IMR-90 (cell line): Measurements from ENCODE around the gene LYRM2. TPM values are rescaled to one million over a fixed set of nuclear protein-coding genes. Genes with fewer than 3 reads are reported as not detected.

Experiments used
- ATAC-seq: fragments of 200-7000 bp; cut with Tn5 transposase; 2 replicates; pipeline ENCODE4 v1.9.1; 2020; ENCODE audit warnings: low read depth, mild to moderate bottlenecking, moderate library complexity
- BruUV-seq: library from RNA; stranded (reverse); fragments of 400-500 nt; replicated peaks from 2 replicates; lab custom pipeline; 2021; lab: Mats Ljungman, UMichigan
- CTCF ChIA-PET: fragments of 300-600 bp; formaldehyde crosslinking; extraction: SDS; loops from one replicate; lab custom pipeline; 2021; ENCODE audit warnings: antibody characterized with exemption; lab: Yijun Ruan, JAX
- POLR2A ChIA-PET: fragments of 300-600 bp; sonication (Branson Sonifier 250); formaldehyde crosslinking; loops from one replicate; lab custom pipeline; 2022; ENCODE audit warnings: antibody characterized with exemption; ENCODE audit not compliant: unreplicated experiment; lab: Charles Lee
- DNase-seq: peaks from one replicate; pipeline ENCODE4 v3.0.0; 2013
- H2AFZ ChIP-seq: replicated peaks from 2 replicates; pipeline ENCODE3; 2013; ENCODE audit warnings: low read length, mild to moderate bottlenecking; ENCODE audit not compliant: poor library complexity
- H2AK5ac ChIP-seq: 2 replicates; pipeline ENCODE4 v1.6.1; 2013; ENCODE audit warnings: low read depth, low read length, inconsistent platforms
- H2AK9ac ChIP-seq: replicated peaks from 2 replicates; pipeline ENCODE3; 2013; ENCODE audit warnings: mild to moderate bottlenecking, low read depth, low read length, moderate library complexity; ENCODE audit not compliant: poor library complexity
- H2BK120ac ChIP-seq: 2 replicates; pipeline ENCODE4 v1.6.1; 2013; ENCODE audit warnings: low read depth, low read length, inconsistent platforms
- H2BK15ac ChIP-seq: 3 replicates; pipeline ENCODE4 v1.6.1; 2013; ENCODE audit warnings: low read depth, low read length, inconsistent platforms
- H2BK20ac ChIP-seq: 2 replicates; pipeline ENCODE4 v1.6.1; 2013; ENCODE audit warnings: low read depth, mild to moderate bottlenecking, inconsistent platforms, low read length, moderate library complexity
- H2BK5ac ChIP-seq: 2 replicates; pipeline ENCODE4 v1.6.1; 2013; ENCODE audit warnings: mild to moderate bottlenecking, low read depth, low read length, inconsistent platforms; ENCODE audit not compliant: poor library complexity, severe bottlenecking
- H3K14ac ChIP-seq: replicated peaks from 2 replicates; pipeline ENCODE4 v1.6.1; 2013; ENCODE audit warnings: low read depth, low read length, inconsistent platforms
- H3K18ac ChIP-seq: 2 replicates; pipeline ENCODE4 v1.6.1; 2013; ENCODE audit warnings: low read depth, low read length, control low read depth
- H3K23ac ChIP-seq: 2 replicates; pipeline ENCODE4 v1.6.1; 2013; ENCODE audit warnings: low read depth, low read length, inconsistent platforms
- H3K27ac ChIP-seq: 2 replicates; pipeline ENCODE4 v1.5.1; 2013; ENCODE audit warnings: mild to moderate bottlenecking, control low read depth, low read length; ENCODE audit not compliant: insufficient read depth
- H3K27me3 ChIP-seq: 2 replicates; pipeline ENCODE4 v1.6.1; 2013; ENCODE audit warnings: low read length; ENCODE audit not compliant: control insufficient read depth, insufficient read depth
- H3K36me3 ChIP-seq: 2 replicates; pipeline ENCODE4 v1.6.1; 2013; ENCODE audit warnings: low read length, mixed read lengths; ENCODE audit not compliant: control insufficient read depth, insufficient read depth
- H3K4ac ChIP-seq: 2 replicates; pipeline ENCODE4 v1.6.1; 2013; ENCODE audit warnings: low read depth, low read length, inconsistent platforms
- H3K4me1 ChIP-seq: 2 replicates; pipeline ENCODE4 v1.6.1; 2013; ENCODE audit warnings: low read length, mixed read lengths; ENCODE audit not compliant: control insufficient read depth, insufficient read depth
- H3K4me2 ChIP-seq: 2 replicates; pipeline ENCODE4 v1.6.1; 2013; ENCODE audit warnings: low read depth, mild to moderate bottlenecking, control low read depth, low read length, moderate library complexity
- H3K4me3 ChIP-seq: 2 replicates; pipeline ENCODE4 v1.5.1; 2013; ENCODE audit warnings: low read depth, mild to moderate bottlenecking, control low read depth, low read length, moderate library complexity; ENCODE audit not compliant: insufficient read depth
- H3K56ac ChIP-seq: 2 replicates; pipeline ENCODE4 v1.6.1; 2013; ENCODE audit warnings: low read length, inconsistent platforms; ENCODE audit not compliant: insufficient read depth; ENCODE audit errors: extremely low read depth
- H3K79me1 ChIP-seq, 2 experiments: 2 replicates each; pipeline ENCODE4 v1.6.1; 2013; ENCODE audit warnings: low read length in 2 of 2, inconsistent platforms in 1 of 2, low read depth in 1 of 2
- H3K9ac ChIP-seq: 2 replicates; pipeline ENCODE4 v1.6.1; 2013; ENCODE audit warnings: low read depth, low read length, control low read depth
- H3K9me1 ChIP-seq: 2 replicates; pipeline ENCODE4 v1.6.1; 2013; ENCODE audit warnings: low read length, inconsistent platforms; ENCODE audit not compliant: insufficient read depth
- H3K9me3 ChIP-seq: 2 replicates; pipeline ENCODE4 v1.6.1; 2013; ENCODE audit warnings: low read length; ENCODE audit not compliant: control insufficient read depth, insufficient read depth
- H4K20me1 ChIP-seq: 2 replicates; pipeline ENCODE4 v1.6.1; 2013; ENCODE audit warnings: low read length, inconsistent platforms; ENCODE audit not compliant: insufficient read depth
- H4K5ac ChIP-seq: 2 replicates; pipeline ENCODE4 v1.6.1; 2013; ENCODE audit warnings: mild to moderate bottlenecking, low read depth, low read length, control low read depth
- H4K8ac ChIP-seq, 2 experiments: 2 replicates each; pipeline ENCODE4 v1.6.1; 2013; ENCODE audit warnings: low read depth in 2 of 2, low read length in 2 of 2, control low read depth in 1 of 2, inconsistent platforms in 1 of 2
- H4K91ac ChIP-seq: 2 replicates; pipeline ENCODE4 v1.6.1; 2013; ENCODE audit warnings: low read depth, low read length, inconsistent platforms; ENCODE audit not compliant: insufficient read depth
- BHLHE40 ChIP-seq: fragments of 150-350 bp; IDR thresholded peaks from 2 replicates; pipeline ENCODE4 v1.6.1; 2016; ENCODE audit warnings: mild to moderate bottlenecking, low read depth, low read length
- CEBPB ChIP-seq: IDR thresholded peaks from 2 replicates; pipeline ENCODE4 v1.6.1; 2012; ENCODE audit warnings: low read depth, low read length, improper control_type of control experiment
- CHD1 ChIP-seq: IDR thresholded peaks from 2 replicates; pipeline ENCODE4 v1.6.1; 2012; ENCODE audit warnings: low read depth, low read length, improper control_type of control experiment
- CTCF ChIP-seq: conservative IDR thresholded peaks from 2 replicates; pipeline ENCODE4 v1.5.1; 2012; ENCODE audit warnings: mild to moderate bottlenecking, low read depth, low read length, improper control_type of control experiment
- ELK1 ChIP-seq: fragments of 150-350 bp; IDR thresholded peaks from 2 replicates; pipeline ENCODE4 v1.6.1; 2016; ENCODE audit warnings: low read depth, mild to moderate bottlenecking, low read length, moderate library complexity, borderline replicate concordance
- FOS ChIP-seq: fragments of 150-350 bp; IDR thresholded peaks from 2 replicates; pipeline ENCODE4 v1.6.1; 2016; ENCODE audit warnings: low read depth, low read length
- MAFK ChIP-seq: IDR thresholded peaks from 2 replicates; pipeline ENCODE4 v1.6.1; 2012; ENCODE audit warnings: low read depth, low read length, improper control_type of control experiment
- MAZ ChIP-seq: IDR thresholded peaks from 2 replicates; pipeline ENCODE4 v1.6.1; 2012; ENCODE audit warnings: low read depth, mild to moderate bottlenecking, low read length, improper control_type of control experiment, moderate library complexity, borderline replicate concordance
- MXI1 ChIP-seq: IDR thresholded peaks from 2 replicates; pipeline ENCODE4 v1.6.1; 2012; ENCODE audit warnings: low read depth, mild to moderate bottlenecking, low read length, moderate library complexity, borderline replicate concordance
- NFE2L2 ChIP-seq: fragments of 150-350 bp; IDR thresholded peaks from 2 replicates; pipeline ENCODE4 v1.6.1; 2016; ENCODE audit warnings: low read depth, mild to moderate bottlenecking, low read length
- POLR2A ChIP-seq: IDR thresholded peaks from 2 replicates; pipeline ENCODE4 v1.6.1; 2012; ENCODE audit warnings: mild to moderate bottlenecking, low read depth, low read length
- RAD21 ChIP-seq: IDR thresholded peaks from 2 replicates; pipeline ENCODE4 v1.6.1; 2012; ENCODE audit warnings: low read length, improper control_type of control experiment
- RCOR1 ChIP-seq: IDR thresholded peaks from 2 replicates; pipeline ENCODE4 v1.6.1; 2012; ENCODE audit warnings: mild to moderate bottlenecking, low read length, improper control_type of control experiment; ENCODE audit not compliant: insufficient replicate concordance
- RFX5 ChIP-seq: IDR thresholded peaks from 2 replicates; pipeline ENCODE4 v1.8.0; 2012; ENCODE audit warnings: low read depth, mild to moderate bottlenecking, low read length, moderate library complexity
- SMC3 ChIP-seq: fragments of 150-350 bp; IDR thresholded peaks from 2 replicates; pipeline ENCODE4 v1.6.1; 2016; ENCODE audit warnings: low read depth, mild to moderate bottlenecking, antibody characterized with exemption, low read length, moderate library complexity
- USF2 ChIP-seq: fragments of 150-350 bp; IDR thresholded peaks from 2 replicates; pipeline ENCODE4 v1.6.1; 2017; ENCODE audit warnings: mild to moderate bottlenecking, antibody characterized with exemption, low read length, low read depth
- WGBS, 2 experiments: methylation state at CpG; one replicate each; pipeline versions ENCODE4 v1.1.5 to v1.1.7; 2013; ENCODE audit warnings: missing lambda C conversion rate in 2 of 2; ENCODE audit not compliant: insufficient read length in 1 of 2; ENCODE audit errors: extremely low coverage in 2 of 2; 5-methylcytosine and 5-hydroxymethylcytosine counted together
- dilution Hi-C: fragments of 300-500 bp; cut with HindIII; formaldehyde crosslinking; loops from one replicate; pipeline ENCODE4 v1.14.3; 2018; ENCODE audit warnings: low sequenced_read_pairs; ENCODE audit not compliant: unreplicated experiment
- in situ Hi-C: fragments of 300-500 bp; cut with MboI; formaldehyde crosslinking; loops from 3 replicates; pipeline ENCODE4 v1.14.3; 2019; ENCODE audit warnings: low sequenced_read_pairs, inconsistent platforms, mixed read lengths
- intact Hi-C: fragments of 100-400 bp; cut with micrococcal nuclease; formaldehyde crosslinking; loops from 2 replicates; pipeline ENCODE4 v1.10.0; 2022
- polyA plus RNA-seq, 3 experiments: library from polyadenylated mRNA; depleted of rRNA; stranded (reverse); fragments of >200 nt; gene quantifications; 2 replicates each; pipeline ENCODE4 v1.2.3, GENCODE V29; 2012; ENCODE audit warnings: low replicate concordance in 1 of 3
- total RNA-seq: library from RNA; depleted of rRNA; stranded (reverse); fragments of >200 nt; gene quantifications from 2 replicates; pipeline ENCODE4 v1.2.3, GENCODE V29; 2012

LYRM2 gene
- total and polyA plus RNA-seq, 2 of the 4 experiments (the other 2 are of a cell fraction), result 14.0 to 24.0 TPM

- no peak overlapping the region for H2BK20ac ChIP-seq
- intact Hi-C loops (no loop called here), dilution Hi-C loops (no loop called here), in situ Hi-C loops (loop anchor here (25.0 kb wide), 1 partner anchor 632 kb away; no protein-coding TSS in a partner anchor)
- no peak overlapping the region for H2BK120ac ChIP-seq
- H3K4ac ChIP-seq, result no peak overlapping the region
- H4K91ac ChIP-seq, result no peak overlapping the region
- no peak overlapping the region for H2AK5ac ChIP-seq
- no peak overlapping the region for H3K27ac ChIP-seq
- H2BK15ac ChIP-seq, result no peak overlapping the region
- DNase-seq (no peak), ATAC-seq (peak; percentile 49)
- H3K9me3 ChIP-seq, result no peaks in the 10 kb centered on the region
- TF ChIP-seq MAZ, result no peak
- TF ChIP-seq ELK1, result no peak
- TF ChIP-seq BHLHE40, result no peak
- TF ChIP-seq NFE2L2, result no peak
- no peak for TF ChIP-seq MXI1
- TF ChIP-seq CEBPB, result no peak
- TF ChIP-seq USF2, result no peak
- no peak for TF ChIP-seq FOS
- TF ChIP-seq POLR2A, result no peak
- TF ChIP-seq SMC3, result no peak
- TF ChIP-seq RFX5, result no peak
- no peak for TF ChIP-seq CTCF
- TF ChIP-seq RAD21, result no peak
- no peak for TF ChIP-seq MAFK
- TF ChIP-seq RCOR1, result no peak
- no peak for TF ChIP-seq CHD1
- no peak overlapping the region for H3K18ac ChIP-seq
- ChIA-PET CTCF (no interaction called here), POLR2A (no interaction called here)
- 0 out of 2 replicates have a peak, but pooled peaks cover 6% of the 10 kb centered on the region for H3K9me1 ChIP-seq
- no peak overlapping the region for H3K23ac ChIP-seq
- H2BK5ac ChIP-seq, result no peak overlapping the region
- H3K14ac ChIP-seq, result no peak overlapping the region
- H3K27me3 ChIP-seq, result no peaks in the 10 kb centered on the region; the same call in 1 of the 2 replicates
- no peak overlapping the region for H3K56ac ChIP-seq
- no peaks in the 10 kb centered on the region for H3K79me1 ChIP-seq
- H3K4me1 ChIP-seq, result no peaks in the 10 kb centered on the region
- no peak overlapping the region for H2AFZ ChIP-seq
- H3K9ac ChIP-seq, result no peak overlapping the region
- no peaks in the 10 kb centered on the region for H3K36me3 ChIP-seq
- no peak overlapping the region for H3K4me2 ChIP-seq
- BruUV-seq, result no TSS peak
- no peak overlapping the region for H2AK9ac ChIP-seq
- H4K5ac ChIP-seq, result no peak overlapping the region
- no CpG with 5 or more reads among the region's 6 CpGs for WGBS, 2 experiments
- no peaks in the 10 kb centered on the region for H4K20me1 ChIP-seq
- no peak overlapping the region for H3K4me3 ChIP-seq
- no peak overlapping the region for H4K8ac ChIP-seq
Measured at GRCh38 chr6:89619567-89619966, 19.0 kb downstream of the LYRM2 start.
